K562 (cell line): Measurements from ENCODE around the gene CD2. TPM values are rescaled to one million over a fixed set of nuclear protein-coding genes. Genes with fewer than 3 reads are reported as not detected.
A peak's percentile ranks its signal among the peaks of the same experiment; 100 is the strongest.

Experiments used
- AFF1 ChIP-seq, 2 experiments: fragments of 450-650 bp; IDR thresholded peaks; 2 replicates each; pipeline ENCODE4 v1.6.1; 2018; ENCODE audit warnings: mild to moderate bottlenecking in 2 of 2, low read depth in 1 of 2; ENCODE audit not compliant: partially characterized antibody in 2 of 2
- DDX20 ChIP-seq: fragments of 450-650 bp; IDR thresholded peaks from 2 replicates; pipeline ENCODE4 v1.6.1; 2016; ENCODE audit warnings: missing genetic modification characterization, low read depth, mild to moderate bottlenecking, missing compliant biosample characterization, moderate library complexity
- EP300 ChIP-seq: IDR thresholded peaks from 2 replicates; pipeline ENCODE4 v1.6.1; 2012; ENCODE audit warnings: low read length, improper control_type of control experiment
- KLF1 ChIP-seq: fragments of 450-650 bp; IDR thresholded peaks from 2 replicates; pipeline ENCODE4 v1.6.1; 2016; ENCODE audit warnings: missing genetic modification characterization, missing compliant biosample characterization
- MEF2D ChIP-seq: conservative IDR thresholded peaks from 2 replicates; pipeline ENCODE4 v1.6.1; 2016; ENCODE audit warnings: low read depth, missing genetic modification characterization, missing compliant biosample characterization
- MTF1 ChIP-seq: fragments of 250-450 bp; sonication (Bioruptor Pico); IDR thresholded peaks from 2 replicates; pipeline ENCODE4 v1.9.0; 2021; ENCODE audit warnings: moderate library complexity, mild to moderate bottlenecking, inconsistent platforms, borderline replicate concordance
- TEAD4 ChIP-seq, 2 experiments: sonication (generic) in 1 of 2; formaldehyde crosslinking in 1 of 2; IDR thresholded peaks; 2 replicates each; pipeline versions ENCODE4 v1.6.1 to v1.8.0; 2012 to 2022; ENCODE audit warnings: borderline replicate concordance in 1 of 2, inconsistent platforms in 1 of 2, low read length in 1 of 2, mild to moderate bottlenecking in 1 of 2, missing genetic modification reagents in 1 of 2
- ZNF175 ChIP-seq: fragments of 200-800 bp; sonication (Bioruptor generic); IDR thresholded peaks from 2 replicates; pipeline ENCODE4 v1.6.1; 2016; ENCODE audit warnings: low read depth, mild to moderate bottlenecking, missing genetic modification characterization, missing compliant biosample characterization
- ZNF274 ChIP-seq: IDR thresholded peaks from 2 replicates; pipeline ENCODE4 v1.6.1; 2011; ENCODE audit warnings: low read depth, mild to moderate bottlenecking, low read length, moderate library complexity, borderline replicate concordance
- ZNF449 ChIP-seq: fragments of 250-450 bp; sonication (Bioruptor Pico); IDR thresholded peaks from 2 replicates; pipeline ENCODE4 v1.8.0; 2022; ENCODE audit warnings: moderate library complexity, mild to moderate bottlenecking, inconsistent platforms
- ZNF507 ChIP-seq: conservative IDR thresholded peaks from 2 replicates; pipeline ENCODE4 v1.6.1; 2017; ENCODE audit warnings: missing genetic modification characterization, missing compliant biosample characterization
- polyA plus RNA-seq, 8 experiments: library from polyadenylated mRNA; depleted of rRNA in 4 of 8; stranded (reverse) in 5 of 8; unstranded in 3 of 8; fragments of >200 nt; fragmentation: Nextera tagmentation in 2 of 8; fragmentation: Illumina TruSeq in 1 of 8; extraction: Ambion mirVana in 2 of 8; extraction: Trizol in 1 of 8; gene quantifications; 2 replicates each; pipeline versions ENCODE4 v1.2.1 to v1.2.3, GENCODE V29; 2011 to 2014; ENCODE audit warnings: inconsistent platforms in 1 of 8, missing spikeins in 1 of 8
- total RNA-seq, 7 experiments: library from RNA; depleted of rRNA in 6 of 7; stranded (reverse); fragments of >200 nt in 6 of 7; fragmentation: Illumina TruSeq in 2 of 7; extraction: Trizol in 2 of 7; gene quantifications; 2 replicates each; pipeline versions ENCODE4 v1.2.1 to v1.2.3, GENCODE V29; 2011 to 2021; ENCODE audit warnings: low replicate concordance in 1 of 7
- TF ChIP-seq, protein P1 (sequence below), 2 experiments: IDR thresholded peaks in 1 of 2; conservative IDR thresholded peaks in 1 of 2; 2 replicates each; pipeline ENCODE4 v1.6.1; 2016; ENCODE audit warnings: low read depth in 2 of 2, mild to moderate bottlenecking in 1 of 2, missing compliant biosample characterization in 1 of 2, missing genetic modification characterization in 1 of 2, moderate library complexity in 1 of 2
- TF ChIP-seq, protein P2 (sequence below): sonication (generic); formaldehyde crosslinking; IDR thresholded peaks from 2 replicates; pipeline ENCODE4 v1.8.0; 2022; ENCODE audit warnings: missing genetic modification reagents, mild to moderate bottlenecking, borderline replicate concordance

CD2 gene
- total and polyA plus RNA-seq, 9 of the 15 experiments (the other 6 are each of a cell fraction or from before 2014, with no cell fraction given): 0.07 to 0.16 TPM; not detected in 7

GRCh38 chr1:116817582-116818064 lies 63.4 kb downstream of the CD2 start (continued):
- TF ChIP-seq ZNF507 (tag) (no peak), ZNF175 (CRISPR knock-in tag) (no peak), TEAD4 (IDR thresholded peaks at IDR 0.05; ENCODE audit: low read length) (peak; percentile 50), TEAD4 (CRISPR knock-in tag; IDR thresholded peaks at IDR 0.05; ENCODE audit: borderline replicate concordance) (no peak), EP300 (0 out of 2 replicates have a peak, but pooled peaks have one; percentile 10), ZNF449 (CRISPR knock-in tag) (no peak), MEF2D (no peak), ZNF274 (no peak), MTF1 (CRISPR knock-in tag) (no peak), DDX20 (tag) (no peak), KLF1 (tag) (no peak), AFF1 (IDR thresholded peaks at IDR 0.05; ENCODE audit: low read depth in 1 of 2, partially characterized antibody in 2 of 2) (no peak)
- TF ChIP-seq, protein P1, sequence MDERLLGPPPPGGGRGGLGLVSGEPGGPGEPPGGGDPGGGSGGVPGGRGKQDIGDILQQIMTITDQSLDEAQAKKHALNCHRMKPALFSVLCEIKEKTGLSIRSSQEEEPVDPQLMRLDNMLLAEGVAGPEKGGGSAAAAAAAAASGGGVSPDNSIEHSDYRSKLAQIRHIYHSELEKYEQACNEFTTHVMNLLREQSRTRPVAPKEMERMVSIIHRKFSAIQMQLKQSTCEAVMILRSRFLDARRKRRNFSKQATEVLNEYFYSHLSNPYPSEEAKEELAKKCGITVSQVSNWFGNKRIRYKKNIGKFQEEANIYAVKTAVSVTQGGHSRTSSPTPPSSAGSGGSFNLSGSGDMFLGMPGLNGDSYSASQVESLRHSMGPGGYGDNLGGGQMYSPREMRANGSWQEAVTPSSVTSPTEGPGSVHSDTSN (CRISPR knock-in tag; IDR thresholded peaks at IDR 0.05; ENCODE audit: low read depth): no peak
- TF ChIP-seq, protein P1 (tag; conservative IDR thresholded peaks at IDR 0.05; ENCODE audit: low read depth): no peak
- TF ChIP-seq, protein P2, sequence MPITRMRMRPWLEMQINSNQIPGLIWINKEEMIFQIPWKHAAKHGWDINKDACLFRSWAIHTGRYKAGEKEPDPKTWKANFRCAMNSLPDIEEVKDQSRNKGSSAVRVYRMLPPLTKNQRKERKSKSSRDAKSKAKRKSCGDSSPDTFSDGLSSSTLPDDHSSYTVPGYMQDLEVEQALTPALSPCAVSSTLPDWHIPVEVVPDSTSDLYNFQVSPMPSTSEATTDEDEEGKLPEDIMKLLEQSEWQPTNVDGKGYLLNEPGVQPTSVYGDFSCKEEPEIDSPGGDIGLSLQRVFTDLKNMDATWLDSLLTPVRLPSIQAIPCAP: no peak
